ENCODE results near the gene TOR4A. TPM values are rescaled to one million over a fixed set of nuclear protein-coding genes. Genes with fewer than 3 reads are reported as not detected.
A peak's percentile ranks its signal among the peaks of the same experiment; 100 is the strongest.

TOR4A gene
- total and polyA plus RNA-seq, 5 donors from 2014 or later: 2.6 to 6.1 (median 4.1) TPM

- Histone ChIP-seq H3K36me3 (ENCODE audit: control insufficient read depth, insufficient read depth, low read length) (no peaks in the 10 kb centered on the region), H3K9me3 (ENCODE audit: control insufficient read depth in 2 of 2, low read length in 2 of 2) (no peaks in the 10 kb centered on the region), H3K27ac (ENCODE audit: insufficient read depth, low read length, poor library complexity, severe bottlenecking) (no peak overlapping the region), H3K4me3 (ENCODE audit: low read depth, low read length) (no peak overlapping the region), H3K4me1 (ENCODE audit: control insufficient read depth, insufficient read depth, low read length, poor library complexity, severe bottlenecking) (peaks cover 23% of the 10 kb centered on the region), H3K27me3 (ENCODE audit: control insufficient read depth, insufficient read depth, low read length) (no peaks in the 10 kb centered on the region)
- DNase-seq (no peak), ATAC-seq (ENCODE audit: low read depth in 2 of 2) (no peak)
- Mint-ChIP-seq H3K36me3 (no peaks in the 10 kb centered on the region), H3K4me1 (peaks cover 0 to 2% (median 0%) of the 10 kb centered on the region in 4 donors), H3K9me3 (no peaks in the 10 kb centered on the region), H3K4me3 (peak overlapping the region in 1 of 4 donors; percentile 15), H3K27ac (no peak overlapping the region), H3K27me3 (no peaks in the 10 kb centered on the region)
Observed at GRCh38 chr9:137313956-137314560, 36.5 kb downstream of the TOR4A start.

GRCh38 chr9:137314561-137315560 lies 37.3 kb downstream of the TOR4A start:
- Mint-ChIP-seq H3K27me3 (no peaks in the 10 kb centered on the region), H3K27ac (no peak overlapping the region), H3K4me1 (peaks cover 0 to 7% (median 0%) of the 10 kb centered on the region in 4 donors), H3K9me3 (no peaks in the 10 kb centered on the region), H3K4me3 (no peak overlapping the region), H3K36me3 (no peaks in the 10 kb centered on the region)
- Histone ChIP-seq H3K4me1 (ENCODE audit: control insufficient read depth, insufficient read depth, low read length, poor library complexity, severe bottlenecking) (peaks cover 31% of the 10 kb centered on the region), H3K36me3 (ENCODE audit: control insufficient read depth, insufficient read depth, low read length) (no peaks in the 10 kb centered on the region), H3K9me3 (ENCODE audit: control insufficient read depth in 2 of 2, low read length in 2 of 2) (no peaks in the 10 kb centered on the region), H3K27me3 (ENCODE audit: control insufficient read depth, insufficient read depth, low read length) (no peaks in the 10 kb centered on the region), H3K4me3 (ENCODE audit: low read depth, low read length) (no peak overlapping the region), H3K27ac (ENCODE audit: insufficient read depth, low read length, poor library complexity, severe bottlenecking) (no peak overlapping the region)
- no peak for ATAC-seq (ENCODE audit: low read depth in 2 of 2)
- DNase-seq: no peak

GRCh38 chr9:137315581-137316011 lies 38.1 kb downstream of the TOR4A start:
- ATAC-seq (ENCODE audit: low read depth in 2 of 2) (no peak), DNase-seq (no peak)
- peaks cover 0 to 9% (median 0%) of the 10 kb centered on the region in 4 donors for H3K4me1 Mint-ChIP-seq
- H3K4me3 Mint-ChIP-seq: no peak overlapping the region
- H3K4me3 ChIP-seq (ENCODE audit: low read depth, low read length): no peak overlapping the region
- no peak overlapping the region for H3K27ac Mint-ChIP-seq
- H3K36me3 Mint-ChIP-seq: no peaks in the 10 kb centered on the region
- peaks cover 39% of the 10 kb centered on the region for H3K4me1 ChIP-seq (ENCODE audit: control insufficient read depth, insufficient read depth, low read length, poor library complexity, severe bottlenecking)
- no peaks in the 10 kb centered on the region for H3K27me3 ChIP-seq (ENCODE audit: control insufficient read depth, insufficient read depth, low read length)
- no peaks in the 10 kb centered on the region for H3K9me3 ChIP-seq (ENCODE audit: control insufficient read depth in 2 of 2, low read length in 2 of 2)
- no peaks in the 10 kb centered on the region for H3K27me3 Mint-ChIP-seq
- no peaks in the 10 kb centered on the region for H3K9me3 Mint-ChIP-seq
- no peak overlapping the region for H3K27ac ChIP-seq (ENCODE audit: insufficient read depth, low read length, poor library complexity, severe bottlenecking)
- H3K36me3 ChIP-seq (ENCODE audit: control insufficient read depth, insufficient read depth, low read length): no peaks in the 10 kb centered on the region

DNA sequence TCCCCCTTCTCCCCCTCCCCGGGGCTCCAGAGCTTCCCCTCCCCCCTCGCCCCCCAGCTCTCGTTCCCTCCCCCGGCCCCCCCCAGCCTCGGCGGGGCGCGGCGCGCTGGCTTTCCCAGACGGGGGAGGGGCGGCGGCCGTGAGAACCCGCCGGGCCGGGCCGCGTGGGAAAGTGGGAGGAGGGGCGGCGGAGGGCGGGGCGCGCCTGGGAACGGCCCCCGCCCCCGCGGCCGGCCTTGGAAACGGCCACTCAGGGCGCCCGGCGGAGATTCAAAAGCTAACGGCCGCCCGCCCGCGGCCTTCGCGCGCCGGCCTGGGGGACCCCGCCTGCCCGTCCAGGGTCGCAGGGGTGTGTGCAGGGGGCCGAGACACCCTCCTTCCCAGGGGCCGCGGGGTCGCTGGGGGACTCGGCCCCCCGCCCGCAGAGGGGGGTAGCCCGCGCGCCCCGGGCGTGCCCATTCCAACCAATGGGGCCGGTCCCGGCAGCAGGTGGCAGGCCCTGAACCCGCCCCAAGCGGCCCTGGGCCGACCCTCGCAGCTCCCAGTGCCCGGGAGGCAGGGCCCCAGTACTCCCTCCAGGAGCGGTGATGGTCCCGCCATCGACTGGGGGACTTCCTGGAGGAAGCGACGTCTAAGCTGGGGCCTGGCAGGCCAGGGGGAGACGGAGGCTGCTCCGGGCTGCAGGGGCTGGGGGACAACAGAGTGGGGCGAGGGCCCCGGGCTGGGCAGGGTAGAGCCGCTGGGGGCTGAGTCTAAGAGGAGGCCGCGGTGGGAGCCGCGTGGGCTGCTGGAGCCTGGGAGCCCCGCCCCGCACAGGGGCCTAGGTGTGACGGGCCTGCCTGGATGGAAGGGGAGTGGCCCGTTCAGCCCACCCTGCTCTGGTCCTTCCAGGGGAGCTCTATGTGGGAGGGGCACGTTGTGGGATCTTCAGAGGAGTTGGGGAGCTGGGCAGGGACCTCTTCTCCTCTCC lies 38.8 kb downstream of the TOR4A start:
- DNase-seq (no peak), ATAC-seq (ENCODE audit: low read depth in 2 of 2) (no peak)
- H3K27ac Mint-ChIP-seq: no peak overlapping the region
- H3K27ac ChIP-seq (ENCODE audit: insufficient read depth, low read length, poor library complexity, severe bottlenecking): no peak overlapping the region
- no peaks in the 10 kb centered on the region for H3K9me3 ChIP-seq (ENCODE audit: control insufficient read depth in 2 of 2, low read length in 2 of 2)
- H3K4me1 ChIP-seq (ENCODE audit: control insufficient read depth, insufficient read depth, low read length, poor library complexity, severe bottlenecking): peaks cover 42% of the 10 kb centered on the region
- no peak overlapping the region for H3K4me3 ChIP-seq (ENCODE audit: low read depth, low read length)
- no peaks in the 10 kb centered on the region for H3K27me3 Mint-ChIP-seq
- H3K9me3 Mint-ChIP-seq: no peaks in the 10 kb centered on the region
- H3K36me3 ChIP-seq (ENCODE audit: control insufficient read depth, insufficient read depth, low read length): no peaks in the 10 kb centered on the region
- no peaks in the 10 kb centered on the region for H3K36me3 Mint-ChIP-seq
- H3K4me3 Mint-ChIP-seq: no peak overlapping the region
- H3K4me1 Mint-ChIP-seq: peaks cover 0 to 11% (median 0%) of the 10 kb centered on the region in 4 donors
- no peaks in the 10 kb centered on the region for H3K27me3 ChIP-seq (ENCODE audit: control insufficient read depth, insufficient read depth, low read length)

DNA sequence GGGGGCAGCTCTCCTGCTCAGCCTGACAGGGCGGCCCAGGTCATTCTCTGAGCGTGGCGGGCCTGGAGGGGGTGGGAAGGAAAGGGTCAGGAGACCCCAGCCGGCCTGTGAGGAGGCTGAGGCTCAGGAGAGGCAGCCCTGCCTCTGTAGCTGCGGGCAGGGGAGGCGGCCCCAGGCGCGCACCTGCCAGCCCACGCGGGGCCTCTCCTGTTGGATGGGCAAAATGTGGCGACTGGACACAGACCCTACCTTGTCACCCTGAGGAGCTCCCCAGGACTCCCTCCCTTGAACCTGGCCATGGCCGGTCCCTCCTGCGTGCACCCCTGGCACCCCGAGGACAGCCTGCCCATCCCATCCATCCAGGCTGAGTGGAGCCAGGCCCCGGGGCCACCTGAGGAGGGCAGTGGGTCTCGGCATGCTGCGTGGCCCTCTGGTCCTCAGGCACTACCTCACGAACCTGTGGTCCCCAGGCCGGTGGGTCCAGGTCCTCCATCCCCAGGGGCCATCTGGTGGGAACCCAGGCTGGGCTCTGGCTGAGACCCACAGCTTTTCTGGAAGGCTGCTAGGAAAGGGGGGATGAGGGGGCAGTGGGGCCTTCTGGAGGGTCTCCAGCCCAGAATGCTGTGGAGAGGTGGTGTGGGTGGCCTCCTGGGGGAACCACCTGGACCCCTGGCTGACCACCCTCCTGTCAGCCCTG lies 39.6 kb downstream of the TOR4A start:
- H3K27me3 Mint-ChIP-seq: no peaks in the 10 kb centered on the region
- Histone ChIP-seq H3K9me3 (ENCODE audit: control insufficient read depth in 2 of 2, low read length in 2 of 2) (no peaks in the 10 kb centered on the region), H3K4me1 (ENCODE audit: control insufficient read depth, insufficient read depth, low read length, poor library complexity, severe bottlenecking) (peaks cover 36% of the 10 kb centered on the region), H3K27ac (ENCODE audit: insufficient read depth, low read length, poor library complexity, severe bottlenecking) (no peak overlapping the region), H3K4me3 (ENCODE audit: low read depth, low read length) (no peak overlapping the region), H3K36me3 (ENCODE audit: control insufficient read depth, insufficient read depth, low read length) (no peaks in the 10 kb centered on the region), H3K27me3 (ENCODE audit: control insufficient read depth, insufficient read depth, low read length) (no peaks in the 10 kb centered on the region)
- H3K9me3 Mint-ChIP-seq: no peaks in the 10 kb centered on the region
- peaks cover 0 to 16% (median 0%) of the 10 kb centered on the region in 4 donors for H3K4me1 Mint-ChIP-seq
- H3K36me3 Mint-ChIP-seq: no peaks in the 10 kb centered on the region
- no peak overlapping the region for H3K4me3 Mint-ChIP-seq
- no peak overlapping the region for H3K27ac Mint-ChIP-seq
- no peak for ATAC-seq (ENCODE audit: low read depth in 2 of 2)
- DNase-seq: no peak

GRCh38 chr9:137317718-137318511 lies 40.4 kb downstream of the TOR4A start:
- H3K27ac ChIP-seq (ENCODE audit: insufficient read depth, low read length, poor library complexity, severe bottlenecking): no peak overlapping the region
- no peaks in the 10 kb centered on the region for H3K27me3 ChIP-seq (ENCODE audit: control insufficient read depth, insufficient read depth, low read length)
- H3K36me3 Mint-ChIP-seq: no peaks in the 10 kb centered on the region
- H3K9me3 Mint-ChIP-seq: no peaks in the 10 kb centered on the region
- no peaks in the 10 kb centered on the region for H3K36me3 ChIP-seq (ENCODE audit: control insufficient read depth, insufficient read depth, low read length)
- no peak overlapping the region for H3K4me3 Mint-ChIP-seq
- no peaks in the 10 kb centered on the region for H3K9me3 ChIP-seq (ENCODE audit: control insufficient read depth in 2 of 2, low read length in 2 of 2)
- DNase-seq (no peak), ATAC-seq (ENCODE audit: low read depth in 2 of 2) (no peak)
- peaks cover 36% of the 10 kb centered on the region for H3K4me1 ChIP-seq (ENCODE audit: control insufficient read depth, insufficient read depth, low read length, poor library complexity, severe bottlenecking)
- H3K4me1 Mint-ChIP-seq: peaks cover 0 to 16% (median 0%) of the 10 kb centered on the region in 4 donors
- no peaks in the 10 kb centered on the region for H3K27me3 Mint-ChIP-seq
- no peak overlapping the region for H3K27ac Mint-ChIP-seq
- no peak overlapping the region for H3K4me3 ChIP-seq (ENCODE audit: low read depth, low read length)
